SHP77 (cell line): ENCODE results near the gene DNAJB6.

Source experiments
- DNase-seq, 2 experiments: peaks; one replicate each; lab custom pipeline; 2025; lab: John Stamatoyannopoulos, UW

Gene DNAJB6

DNA sequence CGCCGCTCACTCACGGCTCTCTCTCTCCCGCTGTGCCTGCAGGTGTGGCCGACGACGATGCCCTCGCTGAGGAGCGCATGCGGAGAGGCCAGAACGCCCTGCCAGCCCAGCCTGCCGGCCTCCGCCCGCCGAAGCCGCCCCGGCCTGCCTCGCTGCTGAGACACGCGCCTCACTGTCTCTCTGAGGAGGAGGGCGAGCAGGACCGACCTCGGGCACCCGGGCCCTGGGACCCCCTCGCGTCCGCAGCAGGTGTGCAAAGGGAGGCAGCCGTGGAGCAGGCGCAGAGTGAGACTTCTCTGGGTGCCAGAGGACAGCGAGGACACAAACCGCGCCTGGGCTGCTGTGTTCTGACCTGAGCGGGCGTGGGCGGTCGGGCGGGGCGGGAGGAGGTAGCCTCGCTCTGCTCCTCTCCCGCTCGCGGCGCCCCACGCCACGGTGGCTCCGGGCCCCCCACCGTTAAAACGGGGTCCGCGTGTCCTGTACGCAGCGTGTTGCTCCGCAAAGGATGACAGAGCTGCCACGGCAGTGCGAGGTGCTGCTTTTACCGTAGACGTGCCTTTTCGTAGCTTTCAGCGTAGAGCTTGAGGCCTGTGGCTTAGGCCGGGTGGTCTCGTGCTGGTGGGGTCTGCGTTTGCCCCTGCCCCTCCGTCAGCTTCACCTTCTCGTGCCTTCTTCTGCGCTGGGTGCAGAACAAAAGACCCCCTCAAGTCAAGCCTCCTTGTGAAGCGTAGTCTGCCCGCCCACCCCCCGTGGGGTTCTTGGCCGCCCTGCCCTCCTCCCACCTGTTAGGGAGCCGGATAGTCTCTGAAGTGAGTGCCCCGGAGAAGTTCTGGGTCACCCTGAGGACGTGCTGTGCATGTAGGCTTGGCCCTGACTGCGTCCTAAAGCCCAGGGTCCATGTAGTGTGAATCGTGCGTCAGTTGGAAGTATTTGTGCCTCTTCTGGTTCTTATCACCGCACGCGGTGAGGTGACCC is 73.2 kb downstream of the DNAJB6 start:
- no peak for DNase-seq

DNA sequence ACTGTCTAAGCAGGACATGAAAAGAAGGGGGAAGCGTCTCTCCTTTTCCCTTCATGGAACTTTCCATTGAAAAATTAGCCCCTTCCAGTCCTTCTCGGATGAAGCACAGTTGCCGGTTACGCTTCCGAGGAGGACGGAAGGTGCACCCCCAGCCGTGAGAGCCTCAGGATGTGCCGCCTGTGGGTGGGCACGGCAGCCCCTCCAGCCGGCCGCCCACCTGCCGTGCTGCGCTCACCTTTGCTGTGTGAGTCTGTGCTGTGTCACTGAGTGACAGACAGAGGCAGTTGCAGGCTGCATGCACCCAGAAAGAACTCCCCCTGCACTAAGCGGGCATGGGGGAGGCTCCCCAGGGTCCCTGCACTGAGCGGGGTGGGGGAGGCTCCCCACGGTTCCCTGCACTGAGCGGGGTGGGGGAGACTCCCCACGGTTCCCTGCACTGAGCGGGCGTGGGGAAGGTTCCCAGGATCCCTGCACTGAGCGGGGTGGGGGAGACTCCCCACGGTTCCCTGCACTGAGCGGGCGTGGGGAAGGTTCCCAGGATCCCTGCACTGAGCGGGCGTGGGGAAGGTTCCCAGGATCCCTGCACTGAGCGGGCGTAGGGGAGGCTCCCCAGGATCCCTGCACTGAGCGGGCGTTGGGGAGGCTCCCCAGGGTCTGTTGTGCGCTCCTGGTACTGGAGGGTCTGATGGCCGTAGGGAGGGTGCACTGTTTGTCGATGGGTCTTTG is 74.2 kb downstream of the DNAJB6 start:
- DNase-seq, result no peak

DNA sequence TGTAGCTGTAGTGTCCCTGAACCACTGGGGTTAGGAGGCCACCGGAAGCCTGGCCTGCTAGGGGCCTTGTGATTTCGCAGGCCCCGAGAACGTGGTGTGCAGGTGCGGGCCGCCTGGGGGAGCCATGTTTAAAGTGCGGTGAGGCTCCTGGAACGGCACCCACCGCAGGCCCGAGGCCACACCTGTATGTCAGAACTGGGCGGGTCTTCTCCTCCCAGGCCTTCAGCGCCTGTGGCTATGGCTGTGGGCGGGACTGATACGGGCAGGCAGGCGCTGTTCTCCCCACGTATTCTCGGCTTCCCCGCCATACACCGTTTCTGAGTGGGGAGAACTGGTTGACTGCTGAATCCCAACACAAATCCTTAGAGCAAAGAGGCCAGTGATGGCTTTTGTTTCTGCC is 74.8 kb downstream of the DNAJB6 start:
- no peak for DNase-seq

DNA sequence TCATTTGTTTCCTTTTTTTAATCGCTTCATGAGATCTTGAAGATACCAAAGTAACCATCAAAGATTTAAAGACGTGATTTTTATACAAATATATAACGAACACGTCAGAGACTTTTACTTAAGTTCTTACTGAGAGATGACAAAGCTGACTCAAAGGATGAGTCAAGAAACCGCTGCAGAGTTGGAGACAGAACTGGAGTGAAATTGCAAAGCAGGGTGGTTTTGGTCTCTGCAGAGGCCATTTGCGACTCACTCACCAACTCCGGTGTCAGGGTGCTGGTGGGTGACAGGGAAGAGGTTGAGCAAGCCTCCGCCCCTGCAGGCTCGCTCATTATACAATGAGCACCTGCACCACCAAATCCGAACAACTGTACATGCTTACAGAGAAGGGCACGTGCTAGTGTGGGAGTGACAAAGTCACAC is 75.2 kb downstream of the DNAJB6 start:
- DNase-seq, result no peak

DNA sequence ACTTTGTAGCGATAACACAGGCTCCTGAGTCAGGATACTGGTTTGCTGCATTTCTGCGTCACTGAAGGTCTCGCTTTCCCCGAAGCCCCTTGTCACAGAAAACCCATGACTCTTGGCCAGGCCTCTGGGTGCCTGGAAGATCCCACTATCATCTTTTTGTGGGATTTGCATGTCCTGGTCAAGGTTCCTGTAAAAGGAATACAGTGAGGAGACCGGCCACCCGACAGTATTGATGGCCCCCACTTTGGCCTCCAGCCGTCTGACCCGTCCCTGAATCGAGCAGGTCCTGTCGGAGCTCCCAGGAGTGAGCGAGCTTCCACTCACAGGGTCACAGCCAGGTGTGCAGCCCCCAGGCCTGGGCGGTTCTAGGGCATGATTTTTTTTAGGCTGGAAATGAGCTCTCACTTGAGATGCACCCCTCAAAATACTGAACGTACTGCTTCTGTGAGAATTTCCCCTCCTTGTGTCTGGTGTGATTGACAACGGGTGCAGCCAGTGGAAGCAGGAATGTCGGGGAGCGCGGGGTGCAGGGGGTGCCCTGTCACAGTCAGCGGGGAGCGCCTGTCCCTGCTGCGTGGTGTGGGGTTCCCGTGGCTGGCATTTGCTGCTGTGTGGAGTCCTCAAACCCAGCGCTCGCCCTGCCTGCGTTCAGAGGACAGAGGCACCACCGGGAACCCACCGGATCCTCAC is 75.8 kb downstream of the DNAJB6 start:
- no peak for DNase-seq

DNA sequence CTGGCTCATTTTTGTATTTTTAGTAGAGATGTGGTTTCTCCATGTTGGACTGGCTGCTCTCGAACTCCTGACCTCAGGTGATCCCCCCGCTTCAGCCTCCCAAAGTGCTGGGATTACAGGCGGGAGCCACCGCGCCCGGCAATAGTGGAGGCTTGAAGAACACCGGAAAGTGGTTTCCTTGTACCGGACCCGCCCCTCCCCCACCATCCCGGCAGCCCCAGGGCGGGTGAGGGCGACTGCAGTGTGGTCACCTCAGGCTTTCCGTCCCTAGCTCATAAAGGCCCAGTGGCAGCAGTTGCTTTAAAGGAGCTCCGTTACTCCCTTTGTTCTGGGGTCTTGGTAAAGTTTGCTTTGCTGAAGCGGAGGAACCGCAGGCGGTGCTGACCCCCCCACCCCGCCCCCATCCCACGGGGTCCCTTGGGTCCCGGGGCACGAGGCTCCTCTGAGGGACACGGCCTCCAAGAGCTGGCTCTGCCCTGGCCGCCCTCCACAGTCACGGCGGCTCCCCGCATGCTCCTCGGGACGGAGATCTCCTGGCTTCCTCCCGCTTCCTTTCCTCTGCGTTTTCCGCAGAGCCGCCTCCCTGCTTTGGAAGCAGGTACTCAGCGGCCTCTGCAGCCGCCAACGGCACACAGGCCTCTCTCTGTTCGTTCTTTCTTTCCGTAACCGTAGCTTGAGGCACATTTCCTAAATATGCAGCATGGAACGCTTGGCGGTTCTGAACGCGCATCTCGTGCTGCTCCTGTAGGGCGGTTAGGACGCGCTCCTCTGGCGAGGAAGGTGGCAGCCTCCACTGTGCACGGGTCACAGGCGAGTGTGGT is 77.3 kb downstream of the DNAJB6 start:
- DNase-seq, result no peak

GRCh38 chr7:157414702-157415096 is 77.9 kb downstream of the DNAJB6 start:
- no peak for DNase-seq

DNA sequence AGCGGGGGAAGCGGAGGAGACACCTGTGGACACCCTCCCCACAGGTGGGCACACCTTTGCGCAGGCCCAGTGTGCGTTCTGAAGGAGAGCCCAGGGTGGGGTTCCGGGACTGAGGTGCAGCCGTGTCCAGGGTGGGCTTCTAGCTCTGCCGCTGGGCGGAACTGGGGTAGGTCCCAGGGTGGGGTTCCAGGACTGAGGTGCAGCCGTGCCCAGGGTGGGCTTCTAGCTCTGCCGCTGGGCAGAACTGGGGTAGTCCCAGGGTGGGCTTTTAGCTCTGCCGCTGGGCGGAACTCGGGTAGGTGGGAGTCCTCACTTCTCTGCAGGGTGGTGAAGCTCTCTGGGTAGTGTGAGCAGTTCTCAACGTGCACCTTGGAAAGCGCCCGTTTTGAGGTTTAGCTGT is 78.7 kb downstream of the DNAJB6 start:
- no peak for DNase-seq

GRCh38 chr7:157416011-157416410 is 79.2 kb downstream of the DNAJB6 start:
- no peak for DNase-seq

- DNase-seq, result no peak
Measured at GRCh38 chr7:157418204-157419034, 81.6 kb downstream of the DNAJB6 start.

DNA sequence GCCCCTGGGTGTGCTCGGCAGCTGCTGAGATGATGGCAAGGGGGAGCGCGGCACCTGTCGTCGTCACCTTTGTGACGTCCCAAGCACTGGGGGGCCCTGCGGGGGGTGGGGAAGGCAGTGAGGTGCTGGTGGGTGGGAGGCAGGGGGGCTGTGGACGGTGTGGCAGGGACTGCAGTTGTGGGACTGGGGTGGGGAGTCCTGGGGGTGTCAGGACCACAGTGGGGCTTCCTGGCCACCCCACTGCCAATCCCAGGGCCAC is 82.2 kb downstream of the DNAJB6 start:
- DNase-seq, result no peak

- DNase-seq, result no peak
Measured at GRCh38 chr7:157422279-157422678, 85.5 kb downstream of the DNAJB6 start.

DNA sequence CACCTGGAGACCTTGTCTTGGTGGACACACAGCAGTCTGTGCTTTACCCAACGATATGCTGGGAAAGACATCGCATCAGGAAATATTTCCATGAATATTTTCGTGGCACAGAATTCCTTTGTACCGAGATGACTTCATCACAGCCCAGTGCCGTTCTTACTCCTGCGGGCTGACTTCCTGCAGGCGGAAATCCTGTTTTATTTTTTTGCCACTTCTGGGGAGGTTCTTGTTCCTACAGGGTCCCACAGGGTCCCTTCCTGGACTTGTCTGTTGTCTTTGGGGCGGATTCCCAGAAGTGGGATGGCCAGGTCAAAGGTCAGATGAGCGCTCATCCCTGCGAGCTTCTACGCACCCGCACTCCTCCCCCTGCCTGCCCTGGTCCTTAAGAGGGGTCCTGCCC is 86.5 kb downstream of the DNAJB6 start:
- DNase-seq, result no peak

DNA sequence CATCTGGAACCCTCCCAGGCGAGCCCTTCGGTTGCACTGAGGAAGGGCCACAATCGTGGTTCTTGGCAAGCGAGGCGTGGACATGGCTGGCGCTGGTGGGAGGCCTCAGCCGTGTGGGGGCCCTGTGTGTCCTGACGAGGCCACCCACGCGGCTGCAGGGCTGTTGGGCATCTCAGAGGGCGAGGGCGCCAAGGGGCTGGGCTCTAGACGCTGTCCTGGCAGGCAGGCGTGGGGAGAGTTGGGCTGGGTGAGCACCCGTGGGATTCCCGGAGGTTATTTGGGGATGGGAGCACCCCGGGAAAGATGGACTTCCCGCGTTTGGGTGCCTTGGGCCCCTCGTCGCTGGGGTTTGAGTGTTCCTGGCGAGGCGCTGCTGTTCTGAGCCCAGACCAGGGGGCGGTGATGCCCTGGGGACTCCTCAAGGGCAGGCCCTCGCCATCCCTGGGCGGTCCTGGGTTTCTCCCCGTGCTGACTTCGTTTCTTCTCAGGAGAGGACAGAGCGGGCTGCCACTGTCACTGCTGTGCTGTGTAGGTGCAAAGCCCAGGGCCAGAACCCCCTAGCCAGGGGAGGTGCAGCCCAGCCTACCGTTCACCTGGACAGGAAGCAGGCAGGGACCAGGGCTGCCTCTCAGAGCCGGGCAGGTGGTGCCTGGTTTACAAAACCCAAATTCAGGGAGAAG is 87.2 kb downstream of the DNAJB6 start:
- DNase-seq, result no peak

DNA sequence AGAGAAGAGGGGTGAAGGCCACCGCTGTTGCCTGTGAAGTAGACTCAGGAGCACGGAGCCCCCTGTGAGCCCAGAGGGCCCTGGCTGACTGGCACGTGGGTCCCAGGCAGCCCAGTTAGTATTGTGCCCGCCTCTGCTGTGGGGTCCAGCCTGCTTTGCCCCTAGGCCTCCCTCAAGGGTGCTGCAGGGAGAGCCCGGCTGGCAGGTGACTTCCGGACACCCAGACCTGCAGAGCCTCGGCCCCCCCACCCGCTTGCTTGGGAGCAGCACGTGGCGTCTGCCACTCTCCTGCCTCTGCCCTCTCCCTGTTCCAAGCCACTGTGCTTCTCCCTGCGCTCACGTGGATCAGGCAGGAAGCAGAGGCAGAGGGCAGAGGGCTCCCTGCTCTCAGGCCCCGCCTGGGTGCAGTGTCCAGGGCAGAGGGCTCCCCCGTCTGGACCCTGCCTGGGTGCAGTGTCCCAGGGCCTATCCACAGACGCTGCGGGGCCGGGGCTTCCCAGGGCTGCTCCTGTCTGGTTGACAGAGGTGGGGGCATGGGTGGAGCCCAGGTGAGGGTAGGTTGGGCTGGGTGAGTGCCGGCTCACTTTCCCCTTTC is 88.4 kb downstream of the DNAJB6 start:
- DNase-seq, result no peak

DNA sequence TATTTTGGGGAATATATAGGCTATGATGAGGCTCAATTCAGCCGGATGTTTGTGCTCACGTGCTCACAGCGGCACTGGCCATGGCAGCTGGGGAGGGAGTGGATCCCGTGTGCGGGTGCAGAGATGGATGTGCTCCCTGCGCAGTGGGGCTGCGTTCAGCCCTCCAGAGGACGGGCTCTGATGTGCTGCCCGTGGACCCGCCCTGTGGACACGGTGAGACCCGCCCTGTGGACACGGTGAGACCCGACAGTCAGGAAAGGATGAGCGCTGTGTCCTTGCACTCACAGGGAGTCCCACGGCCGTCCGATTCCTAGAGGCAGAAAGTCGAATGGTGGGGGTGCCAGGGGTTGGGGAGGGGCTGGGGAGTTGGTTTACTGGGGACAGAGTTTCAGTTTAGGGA is 89.0 kb downstream of the DNAJB6 start:
- no peak for DNase-seq

GRCh38 chr7:157426463-157427301 is 89.9 kb downstream of the DNAJB6 start:
- DNase-seq, result no peak

DNA sequence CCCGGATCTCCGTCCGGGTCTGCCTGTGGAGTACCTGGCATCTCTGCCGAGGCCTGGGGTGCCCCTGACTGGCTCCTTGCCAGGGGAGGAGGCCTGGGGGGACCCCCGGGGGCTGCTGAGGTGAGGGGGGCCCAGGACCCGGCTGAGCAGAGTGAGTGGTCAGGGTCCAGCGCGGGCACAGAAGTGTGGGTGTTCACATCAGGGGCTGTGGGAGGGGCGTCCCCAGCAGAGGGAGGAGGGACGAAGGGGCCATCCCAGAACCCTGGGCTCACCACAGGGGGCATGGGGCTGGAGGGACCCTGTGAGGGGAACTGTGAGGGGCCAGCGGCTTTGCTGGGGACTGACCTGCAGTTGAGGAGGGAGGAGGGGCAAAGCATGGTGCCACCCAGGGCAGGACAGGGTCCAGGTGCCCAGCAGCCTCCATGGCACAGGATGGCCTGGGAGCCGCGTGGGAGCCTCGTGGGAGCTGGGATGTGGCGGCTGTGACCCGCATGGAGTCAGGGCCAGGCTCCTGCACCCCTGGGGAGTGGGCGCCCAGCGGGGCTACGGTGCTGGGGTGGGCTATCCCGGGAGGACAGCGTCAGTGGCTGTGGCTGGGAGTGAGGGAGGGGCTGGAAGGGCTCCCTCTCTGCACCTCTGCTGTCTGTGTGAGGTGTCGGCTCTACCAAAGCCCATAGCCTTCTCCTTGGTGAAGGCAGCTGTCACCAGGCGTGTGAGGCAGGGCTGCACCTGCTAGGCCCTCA is 91.2 kb downstream of the DNAJB6 start:
- no peak for DNase-seq

DNA sequence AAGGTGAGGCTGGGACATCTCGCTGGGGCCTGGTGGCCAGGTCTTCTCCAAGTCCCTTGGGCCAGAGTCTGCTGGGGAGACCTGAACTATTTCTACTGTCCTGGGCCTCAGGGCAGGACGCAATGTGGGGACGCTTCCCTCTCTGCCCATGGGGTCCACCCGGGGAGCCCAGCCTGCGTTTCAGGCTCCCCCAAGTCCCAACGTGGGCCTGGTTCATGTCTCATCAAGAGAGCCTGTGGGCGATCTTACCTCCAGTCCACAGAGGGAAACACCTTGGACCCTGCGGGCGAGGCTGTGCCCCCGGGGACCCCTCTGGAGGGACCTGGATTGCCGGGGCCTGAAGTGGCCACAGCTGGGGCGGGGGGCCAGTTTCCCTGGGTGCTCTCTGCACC is 91.7 kb downstream of the DNAJB6 start:
- no peak for DNase-seq
